Femur (tissue), 1 donor: ENCODE results near the gene CALN1.
"Not testable (repeated sequence)": the region's sequence is repeated elsewhere in the genome, so short reads cannot be mapped to it uniquely, and the experiment has no call there.

Source experiments
- DNase-seq: peaks from one replicate; pipeline ENCODE4 v3.0.0-alpha.2; 2017

Gene CALN1

DNA sequence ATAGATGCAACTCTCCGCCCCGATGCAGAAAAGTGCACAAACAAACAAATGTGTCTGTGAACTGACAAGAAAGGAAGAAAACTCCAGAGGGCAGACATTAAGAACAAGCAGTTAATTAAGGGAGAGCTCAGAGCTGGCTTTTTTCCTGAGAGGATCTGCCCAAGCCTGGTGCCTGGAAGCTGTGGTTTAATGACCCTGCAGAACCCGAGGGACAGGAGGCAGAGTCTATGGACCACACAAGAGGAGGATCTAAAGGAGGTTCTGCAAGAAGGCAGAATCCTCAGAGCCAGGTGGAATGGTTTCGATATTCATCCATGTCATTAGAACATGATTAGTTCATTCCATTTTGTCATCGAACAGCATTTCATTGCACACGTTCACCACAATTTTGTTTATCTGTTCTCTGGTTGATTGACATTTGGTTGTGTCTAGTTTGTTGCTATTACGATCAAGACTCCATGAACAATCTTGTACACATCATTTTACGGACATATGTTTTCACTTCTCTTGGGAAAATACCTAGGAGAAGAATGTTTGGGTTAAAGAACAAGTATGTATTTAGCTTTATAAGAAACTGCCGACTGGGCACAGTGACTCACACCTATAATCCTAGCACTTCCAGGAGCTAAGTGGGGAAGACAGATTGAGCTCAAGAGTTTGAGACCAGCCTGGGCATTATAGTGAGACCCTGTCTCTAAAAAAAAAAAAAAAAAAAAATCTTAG lies 560.2 kb downstream of the CALN1 start:
- no peak for DNase-seq

DNA sequence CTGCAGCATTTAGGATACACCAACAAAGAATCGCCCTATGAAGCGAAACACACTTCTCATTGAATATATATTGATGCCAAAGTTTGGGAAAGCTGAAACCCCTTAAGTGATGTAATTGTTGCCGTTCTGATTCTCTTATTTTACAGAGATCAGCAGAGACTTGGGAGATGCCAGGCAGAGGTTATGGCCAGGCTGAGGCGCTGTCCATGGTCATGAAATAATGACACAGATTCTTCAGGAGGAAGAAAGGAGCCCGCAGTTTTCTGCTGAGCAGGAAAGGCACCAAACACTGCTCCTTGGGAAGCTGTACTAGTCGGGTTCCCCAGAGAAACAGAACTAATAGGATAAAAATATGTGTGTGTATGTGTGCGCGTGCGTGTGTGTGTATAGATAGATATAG lies 566.0 kb downstream of the CALN1 start:
- no peak for DNase-seq

- no peak for DNase-seq
These were observed 568.5 kb downstream of the CALN1 start for GRCh38 chr7:71843676-71844075.

DNA sequence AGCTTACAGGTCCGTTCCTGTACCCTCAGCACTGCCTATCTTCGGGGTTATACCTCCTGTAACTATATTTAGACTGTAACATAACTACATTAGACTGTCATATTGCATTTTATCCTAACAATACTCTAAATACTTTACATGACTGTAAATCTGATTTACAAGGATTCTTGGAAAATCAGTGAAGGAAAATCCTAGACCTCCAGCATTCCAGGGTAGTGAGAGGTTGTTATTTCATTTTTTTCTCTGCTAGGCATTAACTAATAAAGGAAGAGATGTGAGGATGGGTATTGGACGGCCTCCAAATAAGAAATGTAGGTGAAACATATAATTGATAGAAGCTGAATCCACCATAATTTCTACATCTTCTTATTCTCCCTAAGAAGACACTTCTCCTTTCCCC lies 569.4 kb downstream of the CALN1 start:
- DNase-seq: no peak

GRCh38 chr7:71842381-71842780 lies 569.8 kb downstream of the CALN1 start:
- DNase-seq: no peak

DNA sequence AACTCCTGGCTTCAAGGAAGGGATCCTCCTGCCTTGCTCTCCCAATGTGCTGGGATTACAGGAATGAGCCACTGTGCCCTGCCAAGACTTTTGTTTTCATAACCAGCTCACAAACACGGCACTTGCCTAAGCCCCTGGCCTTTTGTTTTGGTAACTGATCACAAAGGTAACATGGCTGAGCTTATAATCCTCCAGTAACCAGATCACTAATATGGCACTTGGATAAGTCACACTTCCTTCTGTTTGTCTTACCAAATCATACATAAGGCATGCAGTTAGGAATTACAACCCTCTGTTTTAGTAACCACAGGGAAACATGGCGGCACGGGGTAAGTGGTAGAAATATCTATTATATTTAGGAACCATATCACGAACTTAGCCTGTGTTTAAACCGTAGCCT lies 577.1 kb downstream of the CALN1 start:
- no peak for DNase-seq

DNA sequence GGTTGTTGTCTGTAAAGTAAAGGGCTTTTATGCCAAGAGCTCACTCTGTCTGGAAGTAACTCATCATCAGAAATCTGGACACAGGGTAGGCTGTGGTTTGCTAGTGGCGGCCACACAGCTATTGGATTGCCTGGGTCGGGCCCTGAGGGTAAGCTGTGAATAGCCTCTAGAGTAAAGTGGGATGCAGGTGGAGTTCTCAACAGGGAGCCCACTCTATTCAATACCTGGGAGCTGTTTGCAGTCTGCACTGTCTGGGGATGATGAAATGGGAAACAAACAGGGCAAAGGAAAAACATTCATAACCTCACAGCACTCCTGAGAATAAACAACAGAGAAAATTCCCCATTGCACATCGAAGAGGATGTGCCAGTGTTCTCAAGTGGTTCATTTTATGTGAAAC lies 582.6 kb downstream of the CALN1 start:
- no peak for DNase-seq

- no peak for DNase-seq
These were observed 583.8 kb downstream of the CALN1 start for GRCh38 chr7:71828361-71828760.

GRCh38 chr7:71826141-71826540 lies 586.0 kb downstream of the CALN1 start:
- DNase-seq: no peak

DNA sequence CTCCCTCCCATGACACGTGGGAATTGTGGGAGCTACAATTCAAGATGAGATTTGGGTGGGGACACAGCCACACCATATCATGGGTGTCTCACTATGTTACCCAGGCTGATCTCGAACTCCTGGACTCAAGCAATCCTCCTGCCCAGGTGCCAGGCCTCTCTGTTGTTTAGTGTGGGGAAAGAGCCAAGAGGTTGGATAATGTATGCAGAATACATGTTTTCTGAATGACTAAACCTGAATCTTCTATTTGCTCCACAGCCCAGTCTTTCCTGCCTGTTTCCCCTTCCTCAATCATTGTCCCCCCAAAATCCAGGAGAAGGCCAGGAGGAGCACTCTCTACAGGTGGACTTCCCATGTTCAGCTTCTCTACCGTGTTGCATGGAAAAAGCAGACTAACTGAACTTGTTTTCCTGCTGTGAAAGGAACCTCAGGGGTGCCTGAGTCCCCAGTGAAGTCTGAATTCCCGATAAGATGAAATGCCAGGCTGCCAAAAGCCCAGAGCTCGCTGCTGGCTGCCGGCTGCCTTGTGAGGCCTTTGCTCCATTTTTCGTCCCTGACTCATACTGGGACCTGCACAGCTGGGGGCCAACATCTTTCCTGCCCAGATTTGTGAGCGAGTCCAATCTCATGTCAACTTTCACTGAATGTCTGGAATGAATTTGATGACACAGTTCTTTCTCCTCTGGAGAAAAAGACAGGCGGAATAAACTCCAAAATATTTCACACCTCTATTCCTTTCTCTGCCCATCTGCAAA lies 588.0 kb downstream of the CALN1 start:
- no peak for DNase-seq

GRCh38 chr7:71822406-71822805 lies 589.7 kb downstream of the CALN1 start:
- not testable (repeated sequence) for DNase-seq

DNA sequence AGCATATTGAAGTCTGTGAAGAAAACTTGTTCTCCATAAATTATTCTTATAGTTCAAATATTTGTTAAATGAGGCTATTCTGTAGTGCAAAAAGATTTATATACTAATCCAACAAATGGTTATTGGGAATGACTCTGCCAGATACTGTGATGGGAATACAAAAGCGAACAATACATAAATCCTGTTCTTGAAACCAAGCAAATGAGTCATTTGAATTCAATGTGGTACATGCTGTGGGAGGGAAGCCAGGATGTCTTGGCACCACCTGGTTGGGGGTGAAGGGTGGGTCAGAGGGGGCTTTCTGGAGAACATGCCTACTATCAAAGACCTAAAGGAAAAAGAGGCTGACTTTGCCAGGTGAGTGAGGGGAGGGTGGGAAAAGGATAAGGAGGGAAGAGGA lies 594.2 kb downstream of the CALN1 start:
- DNase-seq: no peak

DNA sequence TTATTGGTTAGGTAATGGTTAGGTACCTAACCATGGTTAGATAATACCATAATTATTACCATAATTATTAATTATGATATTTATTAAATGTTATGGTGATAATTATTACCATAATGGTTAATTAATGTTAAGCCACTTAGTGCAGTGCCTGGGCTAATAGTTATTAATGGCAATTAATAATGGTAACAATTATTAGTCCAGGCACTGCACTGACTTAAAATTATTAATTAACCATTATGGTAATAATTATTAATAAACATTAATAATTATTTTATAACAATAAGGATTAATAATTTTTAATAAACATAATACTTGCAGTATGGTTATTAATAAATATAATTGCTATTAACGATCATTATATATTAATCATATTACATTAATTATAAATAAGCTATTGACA lies 604.0 kb downstream of the CALN1 start:
- DNase-seq: no peak

DNA sequence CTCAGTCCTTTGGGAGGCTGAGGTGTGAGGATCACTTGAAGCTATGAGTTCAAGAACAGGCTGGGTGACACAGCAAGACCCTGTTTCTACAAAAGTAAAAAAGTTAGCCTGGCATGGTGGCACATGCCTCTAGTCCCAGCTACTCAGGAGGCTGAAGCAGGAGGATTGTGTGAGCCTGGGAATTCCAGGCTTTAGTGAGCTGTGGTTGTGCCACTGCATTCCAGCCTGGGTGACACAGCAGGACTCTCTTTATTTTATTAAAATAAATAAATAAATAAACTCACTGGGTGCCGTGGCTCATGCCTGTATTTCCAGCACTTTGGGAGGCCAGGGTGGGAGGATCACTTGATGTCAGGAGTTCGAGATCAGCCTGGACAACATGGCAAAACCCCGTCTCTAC lies 607.9 kb downstream of the CALN1 start:
- DNase-seq: no peak

DNA sequence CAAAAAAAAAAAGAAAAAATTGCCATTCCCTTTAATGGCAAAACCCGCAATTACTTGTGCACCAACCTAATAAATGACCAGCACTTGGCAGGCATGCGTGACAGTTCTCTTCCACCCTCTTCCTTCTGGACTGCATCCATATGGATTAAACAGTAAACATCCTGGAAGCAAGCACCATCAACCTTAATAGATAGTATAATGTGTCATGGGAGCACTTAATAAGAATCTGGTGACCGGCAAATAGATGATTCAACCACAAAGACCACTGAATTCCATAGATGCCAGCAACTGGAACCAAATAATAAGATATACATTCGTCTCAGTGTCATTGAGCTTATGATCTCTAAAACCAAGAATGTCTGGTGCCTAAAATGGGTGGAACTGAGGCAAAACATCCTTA lies 610.2 kb downstream of the CALN1 start:
- DNase-seq: no peak

DNA sequence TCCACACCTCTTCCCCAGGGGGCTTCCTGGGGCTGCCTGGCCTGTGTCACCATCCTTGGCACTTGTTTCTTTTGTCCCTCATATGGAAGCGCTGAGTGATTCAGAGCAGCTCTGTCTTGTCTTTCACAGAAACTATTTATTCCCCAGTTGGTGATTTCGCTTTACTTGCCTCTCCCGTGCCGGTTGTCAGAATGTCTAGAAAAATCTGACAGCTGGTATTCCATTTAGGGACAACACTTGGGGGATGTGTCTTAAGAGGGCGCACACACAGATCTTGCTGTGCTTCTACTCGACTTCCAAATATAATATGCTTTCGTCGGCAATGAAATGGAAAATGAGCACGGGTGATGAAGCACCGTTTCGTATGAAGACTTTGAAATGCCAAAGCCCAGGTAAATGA lies 611.8 kb downstream of the CALN1 start:
- no peak for DNase-seq

- no peak for DNase-seq
These were observed 616.7 kb downstream of the CALN1 start for GRCh38 chr7:71795410-71795809.

DNA sequence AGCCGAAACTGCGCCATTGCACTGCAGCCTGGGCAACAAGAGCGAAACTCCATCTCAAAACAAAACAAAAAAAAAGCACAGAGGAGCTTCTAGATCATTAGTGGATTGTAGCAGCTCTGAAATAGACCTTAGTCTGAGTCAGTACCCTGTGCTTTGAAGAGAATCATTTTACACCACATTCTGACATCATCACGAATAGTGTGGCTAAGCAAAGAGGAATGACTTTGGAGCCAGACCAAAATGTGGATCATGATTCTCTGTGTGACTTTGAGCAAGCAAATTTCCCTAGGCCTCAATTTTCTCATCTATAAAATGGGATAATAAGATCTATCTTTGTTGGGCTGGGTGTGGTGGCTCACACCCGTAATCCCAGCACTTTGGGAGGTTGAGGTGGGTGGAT lies 618.9 kb downstream of the CALN1 start:
- no peak for DNase-seq

DNA sequence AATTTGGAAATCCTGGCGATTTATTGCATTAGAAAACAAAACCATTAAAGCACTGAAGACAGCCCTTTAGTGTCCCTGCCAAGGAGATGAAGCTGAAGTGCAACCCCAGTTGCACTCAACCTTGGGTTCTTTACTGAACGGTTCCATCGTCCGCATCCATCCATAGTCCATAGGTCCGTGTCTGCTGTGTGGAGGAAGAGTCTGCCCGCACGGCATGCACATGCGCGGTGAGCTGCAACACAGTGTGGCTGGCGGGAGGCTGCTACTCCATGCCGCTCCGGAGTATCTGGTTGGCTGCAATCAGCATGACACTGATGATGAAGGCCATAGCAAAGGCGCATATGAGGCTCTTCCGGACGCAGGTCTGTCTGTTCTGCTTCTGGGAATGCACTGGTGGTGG lies 624.6 kb downstream of the CALN1 start:
- DNase-seq: no peak

DNA sequence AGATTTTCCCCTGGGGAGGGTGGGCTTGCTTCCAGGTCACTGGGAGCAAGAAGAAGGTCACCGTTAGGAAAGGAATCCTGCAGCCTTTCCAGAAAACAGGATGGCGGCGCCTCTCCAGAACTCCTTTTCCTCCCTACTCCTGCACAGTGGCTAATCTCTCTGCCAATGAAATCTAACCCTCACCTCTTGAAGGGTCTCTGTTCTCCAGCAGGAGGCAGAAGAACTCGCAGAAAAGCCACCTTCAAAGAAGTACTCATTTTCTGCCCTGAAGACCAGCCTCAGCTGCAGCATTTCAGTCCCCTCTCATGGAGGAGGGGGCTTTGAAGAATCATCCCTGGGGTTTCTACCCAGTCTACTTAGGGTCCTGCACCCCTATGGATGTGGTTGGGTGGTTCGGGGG lies 626.9 kb downstream of the CALN1 start:
- DNase-seq: no peak

GRCh38 chr7:71784781-71785180 lies 627.4 kb downstream of the CALN1 start:
- DNase-seq: no peak

DNA sequence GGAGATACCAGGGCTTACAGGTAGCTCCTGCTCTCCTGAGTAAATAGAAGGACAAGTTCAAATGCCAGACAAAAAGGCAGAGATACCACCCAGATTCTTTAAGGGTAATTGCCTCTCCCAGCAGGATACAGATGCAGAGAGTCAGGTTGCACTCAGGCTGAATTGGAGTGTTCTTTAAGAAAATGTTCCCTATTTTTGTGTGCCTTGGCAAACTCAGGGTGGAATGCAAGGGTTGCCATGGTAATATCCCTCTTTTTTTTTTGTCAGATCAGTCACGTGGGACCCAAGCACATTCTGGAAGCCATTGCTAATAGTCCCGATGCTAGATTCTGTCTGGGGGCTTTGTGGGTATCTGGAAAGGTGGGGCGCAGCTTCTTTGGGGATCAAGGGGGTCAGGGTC lies 628.0 kb downstream of the CALN1 start:
- no peak for DNase-seq

DNA sequence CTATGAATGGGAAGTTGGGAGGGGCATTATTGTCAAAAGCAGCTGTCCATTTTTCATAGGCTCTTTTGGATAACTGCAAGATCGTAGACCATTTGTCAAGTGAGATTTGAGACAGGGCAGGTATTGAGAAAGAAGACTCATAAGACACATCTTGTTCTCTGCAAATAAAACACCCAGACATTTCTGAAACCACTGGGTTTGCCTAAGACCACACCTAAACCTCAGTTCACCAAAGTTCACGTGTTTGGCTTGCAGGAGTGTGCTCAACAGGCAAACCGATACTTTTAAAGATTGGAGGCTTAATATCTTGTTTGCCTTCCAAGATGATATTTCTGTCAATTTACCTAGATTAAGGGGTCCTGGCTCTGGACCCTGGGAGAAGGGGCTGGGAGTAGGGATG lies 628.4 kb downstream of the CALN1 start:
- no peak for DNase-seq

DNA sequence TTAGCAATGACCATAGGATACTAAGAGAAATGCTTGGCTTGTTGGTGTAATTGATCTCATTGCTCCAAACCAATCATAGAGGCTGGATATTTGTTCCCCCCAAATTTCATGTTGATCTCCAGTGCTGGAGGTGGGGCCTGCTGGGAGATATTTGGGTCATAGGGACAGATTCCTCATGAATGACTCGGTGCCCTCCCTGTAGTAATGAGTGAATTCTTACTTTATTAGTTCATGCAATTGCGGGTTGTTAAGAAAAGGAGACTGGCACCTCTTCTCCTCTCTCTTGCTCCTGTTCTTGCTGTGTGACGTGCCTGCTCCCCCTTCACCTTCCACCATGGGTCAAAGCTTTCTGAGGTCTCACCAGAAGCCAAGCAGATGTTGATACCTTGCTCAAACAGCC lies 630.1 kb downstream of the CALN1 start:
- DNase-seq: no peak

GRCh38 chr7:71780282-71780681 lies 631.9 kb downstream of the CALN1 start:
- no peak for DNase-seq
